Astrocyte (in vitro differentiated cells and primary cell): Measurements from ENCODE around the gene PLEKHA4. TPM values are rescaled to one million over a fixed set of nuclear protein-coding genes. Genes with fewer than 3 reads are reported as not detected.

Source experiments
- DNase-seq: peaks from one replicate; pipeline ENCODE4 v3.0.0-alpha.2; 2010; ENCODE audit warnings: low read depth
- FAIRE-seq: peaks from 2 replicates; lab custom pipeline; 2011; peaks lifted over from hg19 to GRCh38; lab: Jason Lieb, UNC
- H2AFZ ChIP-seq: 2 replicates; pipeline ENCODE4 v1.6.0; 2012; ENCODE audit warnings: low read depth, low read length, inconsistent platforms
- H3K27ac ChIP-seq: 2 replicates; pipeline ENCODE4 v1.5.1; 2011; ENCODE audit warnings: low read depth, low read length, inconsistent platforms
- H3K27me3 ChIP-seq: 2 replicates; pipeline ENCODE4 v1.6.0; 2011; ENCODE audit warnings: low read length, inconsistent platforms; ENCODE audit not compliant: insufficient read depth
- H3K36me3 ChIP-seq: 2 replicates; pipeline ENCODE4 v1.5.1; 2011; ENCODE audit warnings: low read length, inconsistent platforms; ENCODE audit not compliant: insufficient read depth
- H3K4me1 ChIP-seq: 2 replicates; pipeline ENCODE4 v1.5.1; 2011; ENCODE audit warnings: low read length, inconsistent platforms; ENCODE audit not compliant: insufficient read depth
- H3K4me2 ChIP-seq: 2 replicates; pipeline ENCODE4 v1.6.0; 2012; ENCODE audit warnings: low read length, inconsistent platforms
- H3K4me3 ChIP-seq: 2 replicates; pipeline ENCODE4 v1.5.1; 2011; ENCODE audit warnings: low read depth, mild to moderate bottlenecking, low read length, inconsistent platforms; ENCODE audit not compliant: insufficient read depth
- H3K79me2 ChIP-seq: 2 replicates; pipeline ENCODE4 v1.6.0; 2012; ENCODE audit warnings: mild to moderate bottlenecking, low read length, inconsistent platforms; ENCODE audit not compliant: insufficient read depth
- H3K9ac ChIP-seq: 2 replicates; pipeline ENCODE4 v1.6.0; 2012; ENCODE audit warnings: mild to moderate bottlenecking, low read length, inconsistent platforms
- H3K9me3 ChIP-seq: 2 replicates; pipeline ENCODE4 v1.5.1; 2012; ENCODE audit warnings: low read depth, mild to moderate bottlenecking, low read length, inconsistent platforms; ENCODE audit not compliant: insufficient read depth
- H4K20me1 ChIP-seq: 2 replicates; pipeline ENCODE4 v1.6.0; 2012; ENCODE audit warnings: low read length, inconsistent platforms; ENCODE audit not compliant: insufficient read depth
- H3K27ac Mint-ChIP-seq: one replicate; pipeline ENCODE4 v1.8.0; 2021; ENCODE audit warnings: mild to moderate bottlenecking, mixed read lengths; ENCODE audit not compliant: unreplicated experiment
- H3K27me3 Mint-ChIP-seq: one replicate; pipeline ENCODE4 v1.8.0; 2021; ENCODE audit warnings: low read depth, mixed read lengths; ENCODE audit not compliant: unreplicated experiment
- H3K36me3 Mint-ChIP-seq: one replicate; pipeline ENCODE4 v1.8.0; 2021; ENCODE audit warnings: low read depth, mixed read lengths; ENCODE audit not compliant: unreplicated experiment
- H3K4me1 Mint-ChIP-seq: one replicate; pipeline ENCODE4 v1.8.0; 2021; ENCODE audit warnings: low read depth, mixed read lengths; ENCODE audit not compliant: unreplicated experiment
- H3K4me3 Mint-ChIP-seq: one replicate; pipeline ENCODE4 v1.8.0; 2021; ENCODE audit warnings: mild to moderate bottlenecking, moderate library complexity, mixed read lengths; ENCODE audit not compliant: unreplicated experiment
- H3K9me3 Mint-ChIP-seq: one replicate; pipeline ENCODE4 v1.8.0; 2021; ENCODE audit warnings: mild to moderate bottlenecking, mixed read lengths; ENCODE audit not compliant: unreplicated experiment
- CTCF ChIP-seq: IDR thresholded peaks from 2 replicates; pipeline ENCODE4 v1.5.1; 2011; ENCODE audit warnings: low read depth, mild to moderate bottlenecking, inconsistent platforms, low read length, moderate library complexity; ENCODE audit not compliant: insufficient read depth
- EZH2 ChIP-seq: IDR thresholded peaks from 2 replicates; pipeline ENCODE4 v1.6.1; 2012; ENCODE audit warnings: mild to moderate bottlenecking, low read length, inconsistent platforms; ENCODE audit not compliant: insufficient read depth
- total RNA-seq: library from RNA; stranded (reverse); gene quantifications from 2 replicates; pipeline ENCODE4 v1.2.1, GENCODE V29; 2021

The PLEKHA4 gene
- total RNA-seq, 1 donor from 2014 or later = 27.5 TPM

GRCh38 chr19:48867746-48868113 lies 687 bp downstream of the PLEKHA4 start:
- TF ChIP-seq EZH2 = no peak
- no peak for TF ChIP-seq CTCF
- FAIRE-seq (no peak), DNase-seq (no peak)
- peak overlapping the region; percentile 91 for H3K9ac ChIP-seq
- no peaks in the 10 kb centered on the region for H3K27me3 Mint-ChIP-seq
- no peaks in the 10 kb centered on the region for H3K27me3 ChIP-seq
- peaks cover 19% of the 10 kb centered on the region for H3K79me2 ChIP-seq
- peaks cover 12% of the 10 kb centered on the region for H3K36me3 Mint-ChIP-seq
- peak overlapping the region; percentile 82 for H2AFZ ChIP-seq
- H3K4me3 Mint-ChIP-seq = peak overlapping the region; percentile 87
- peaks cover 10% of the 10 kb centered on the region for H3K4me1 Mint-ChIP-seq
- H3K36me3 ChIP-seq = no peaks in the 10 kb centered on the region
- peak overlapping the region; percentile 94 for H3K27ac Mint-ChIP-seq
- no peaks in the 10 kb centered on the region for H3K9me3 ChIP-seq
- H3K4me3 ChIP-seq = peak overlapping the region; percentile 54
- peaks cover 3% of the 10 kb centered on the region for H4K20me1 ChIP-seq
- H3K4me2 ChIP-seq = peak overlapping the region; percentile 98
- H3K9me3 Mint-ChIP-seq = no peaks in the 10 kb centered on the region
- peak overlapping the region; percentile 45 for H3K27ac ChIP-seq
- H3K4me1 ChIP-seq = peaks cover 15% of the 10 kb centered on the region

DNA sequence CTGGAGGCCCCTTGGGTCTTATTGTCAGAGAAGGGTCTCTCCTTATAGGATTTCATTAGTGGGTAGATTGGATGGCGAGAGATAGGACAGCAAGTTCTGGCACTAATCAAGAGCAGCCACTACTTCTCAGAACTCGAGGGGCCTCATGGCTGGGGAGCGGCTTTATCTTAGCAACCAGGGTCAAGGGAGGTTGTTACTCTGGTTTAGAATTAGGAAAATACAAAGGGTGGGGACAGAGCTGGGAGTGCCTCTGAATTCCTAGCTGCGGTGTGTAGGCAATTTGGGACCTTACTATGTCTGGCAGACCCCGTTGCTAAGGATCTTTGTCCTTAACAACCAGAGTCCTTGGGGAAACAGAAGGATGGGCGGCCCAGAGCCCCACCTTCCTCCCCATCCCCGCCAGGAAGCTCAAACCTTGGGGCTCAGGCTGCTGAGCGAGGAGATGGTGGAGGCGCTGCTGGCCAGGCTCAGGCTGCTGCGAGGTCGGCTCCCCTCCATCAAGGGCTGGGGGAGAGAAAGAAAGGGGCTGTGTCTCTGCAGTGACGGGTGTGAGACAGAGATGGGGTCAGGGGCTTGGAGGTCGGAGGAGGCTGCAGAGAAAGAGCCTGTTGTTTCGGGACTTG lies 1.2 kb downstream of the PLEKHA4 start:
- DNase-seq (no peak), FAIRE-seq (no peak)
- peak overlapping the region; percentile 54 for H3K4me3 ChIP-seq
- Mint-ChIP-seq H3K27me3 (no peaks in the 10 kb centered on the region), H3K27ac (no peak overlapping the region), H3K4me1 (peaks cover 10% of the 10 kb centered on the region), H3K4me3 (peak overlapping the region; percentile 87), H3K36me3 (peaks cover 12% of the 10 kb centered on the region), H3K9me3 (no peaks in the 10 kb centered on the region)
- no peaks in the 10 kb centered on the region for H4K20me1 ChIP-seq
- H3K36me3 ChIP-seq = no peaks in the 10 kb centered on the region
- H3K79me2 ChIP-seq = peaks cover 14% of the 10 kb centered on the region
- no peak overlapping the region for H2AFZ ChIP-seq
- no peaks in the 10 kb centered on the region for H3K9me3 ChIP-seq
- H3K27ac ChIP-seq = no peak overlapping the region
- peak overlapping the region; percentile 91 for H3K9ac ChIP-seq
- peak overlapping the region; percentile 98 for H3K4me2 ChIP-seq
- TF ChIP-seq CTCF (no peak), EZH2 (no peak)
- no peaks in the 10 kb centered on the region for H3K27me3 ChIP-seq
- peaks cover 15% of the 10 kb centered on the region for H3K4me1 ChIP-seq

GRCh38 chr19:48866692-48867091 lies 1.7 kb downstream of the PLEKHA4 start:
- peaks cover 14% of the 10 kb centered on the region for H3K79me2 ChIP-seq
- peak overlapping the region; percentile 2 for H3K9ac ChIP-seq
- no peaks in the 10 kb centered on the region for H4K20me1 ChIP-seq
- H3K36me3 ChIP-seq = no peaks in the 10 kb centered on the region
- H3K4me1 Mint-ChIP-seq = peaks cover 10% of the 10 kb centered on the region
- no peaks in the 10 kb centered on the region for H3K9me3 Mint-ChIP-seq
- H3K27me3 Mint-ChIP-seq = peaks cover 2% of the 10 kb centered on the region
- H3K4me3 ChIP-seq = no peak overlapping the region
- peaks cover 15% of the 10 kb centered on the region for H3K4me1 ChIP-seq
- DNase-seq (no peak), FAIRE-seq (no peak)
- peaks cover 14% of the 10 kb centered on the region for H3K36me3 Mint-ChIP-seq
- no peak overlapping the region for H3K27ac ChIP-seq
- H2AFZ ChIP-seq = no peak overlapping the region
- no peaks in the 10 kb centered on the region for H3K27me3 ChIP-seq
- no peaks in the 10 kb centered on the region for H3K9me3 ChIP-seq
- H3K4me3 Mint-ChIP-seq = peak overlapping the region; percentile 87
- TF ChIP-seq CTCF (no peak), EZH2 (no peak)
- H3K27ac Mint-ChIP-seq = no peak overlapping the region
- H3K4me2 ChIP-seq = peak overlapping the region; percentile 98
